ENCODE measurements around the gene DCAF8L2. TPM values are rescaled to one million over a fixed set of nuclear protein-coding genes. Genes with fewer than 3 reads are reported as not detected.

Gene DCAF8L2
- total RNA-seq, 1 donor from 2014 or later, result not detected

DNA sequence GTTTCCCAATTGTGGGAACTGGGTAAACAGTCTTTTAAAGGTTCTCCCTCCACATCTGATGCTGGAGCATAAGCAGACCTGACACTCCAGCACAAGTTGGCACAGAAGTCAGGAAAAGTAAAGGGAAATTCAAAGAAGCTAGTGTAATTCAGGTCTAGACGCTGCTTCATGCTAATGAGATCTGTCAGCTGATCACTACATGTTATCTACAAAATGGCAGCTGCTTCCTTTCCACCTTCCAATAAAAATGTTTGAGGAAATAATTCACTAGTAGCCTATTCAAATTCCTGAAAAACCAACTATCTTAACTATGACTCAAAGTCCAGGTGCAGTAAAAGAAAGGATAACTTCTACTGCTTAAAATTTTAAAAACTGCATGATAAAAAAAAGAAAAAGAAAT lies 29.3 kb downstream of the DCAF8L2 start:
- FAIRE-seq, result no peak
- peak; percentile 14 for DNase-seq (ENCODE audit: low read depth)
- Histone ChIP-seq H3K36me3 (ENCODE audit: insufficient read depth, low read length) (no peaks in the 10 kb centered on the region), H4K20me1 (ENCODE audit: insufficient read depth, low read length) (no peaks in the 10 kb centered on the region), H3K4me3 (ENCODE audit: insufficient read depth, low read depth, low read length) (no peak overlapping the region), H3K9me3 (ENCODE audit: insufficient read depth, low read depth, low read length) (no peaks in the 10 kb centered on the region), H3K4me1 (ENCODE audit: insufficient read depth, low read length) (no peaks in the 10 kb centered on the region), H3K27ac (ENCODE audit: low read depth, low read length) (no peak overlapping the region), H3K4me2 (ENCODE audit: low read length) (no peak overlapping the region), H3K27me3 (ENCODE audit: insufficient read depth, low read length) (no peaks in the 10 kb centered on the region), H2AFZ (ENCODE audit: low read depth, low read length) (no peak overlapping the region), H3K79me2 (ENCODE audit: insufficient read depth, low read length) (no peaks in the 10 kb centered on the region), H3K9ac (ENCODE audit: low read length) (no peak overlapping the region)
- TF ChIP-seq EZH2 (IDR thresholded peaks at IDR 0.05; ENCODE audit: insufficient read depth, low read length), result no peak
- TF ChIP-seq, protein P1, sequence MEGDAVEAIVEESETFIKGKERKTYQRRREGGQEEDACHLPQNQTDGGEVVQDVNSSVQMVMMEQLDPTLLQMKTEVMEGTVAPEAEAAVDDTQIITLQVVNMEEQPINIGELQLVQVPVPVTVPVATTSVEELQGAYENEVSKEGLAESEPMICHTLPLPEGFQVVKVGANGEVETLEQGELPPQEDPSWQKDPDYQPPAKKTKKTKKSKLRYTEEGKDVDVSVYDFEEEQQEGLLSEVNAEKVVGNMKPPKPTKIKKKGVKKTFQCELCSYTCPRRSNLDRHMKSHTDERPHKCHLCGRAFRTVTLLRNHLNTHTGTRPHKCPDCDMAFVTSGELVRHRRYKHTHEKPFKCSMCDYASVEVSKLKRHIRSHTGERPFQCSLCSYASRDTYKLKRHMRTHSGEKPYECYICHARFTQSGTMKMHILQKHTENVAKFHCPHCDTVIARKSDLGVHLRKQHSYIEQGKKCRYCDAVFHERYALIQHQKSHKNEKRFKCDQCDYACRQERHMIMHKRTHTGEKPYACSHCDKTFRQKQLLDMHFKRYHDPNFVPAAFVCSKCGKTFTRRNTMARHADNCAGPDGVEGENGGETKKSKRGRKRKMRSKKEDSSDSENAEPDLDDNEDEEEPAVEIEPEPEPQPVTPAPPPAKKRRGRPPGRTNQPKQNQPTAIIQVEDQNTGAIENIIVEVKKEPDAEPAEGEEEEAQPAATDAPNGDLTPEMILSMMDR (IDR thresholded peaks at IDR 0.05; ENCODE audit: insufficient read depth, low read depth, low read length), result no peak
- Mint-ChIP-seq H3K9me3 (ENCODE audit: unreplicated experiment) (no peaks in the 10 kb centered on the region), H3K36me3 (ENCODE audit: low read depth, unreplicated experiment) (no peaks in the 10 kb centered on the region), H3K4me3 (ENCODE audit: unreplicated experiment) (no peak overlapping the region), H3K4me1 (ENCODE audit: low read depth, unreplicated experiment) (no peaks in the 10 kb centered on the region), H3K27me3 (ENCODE audit: low read depth, unreplicated experiment) (no peaks in the 10 kb centered on the region), H3K27ac (ENCODE audit: unreplicated experiment) (no peak overlapping the region)

DNA sequence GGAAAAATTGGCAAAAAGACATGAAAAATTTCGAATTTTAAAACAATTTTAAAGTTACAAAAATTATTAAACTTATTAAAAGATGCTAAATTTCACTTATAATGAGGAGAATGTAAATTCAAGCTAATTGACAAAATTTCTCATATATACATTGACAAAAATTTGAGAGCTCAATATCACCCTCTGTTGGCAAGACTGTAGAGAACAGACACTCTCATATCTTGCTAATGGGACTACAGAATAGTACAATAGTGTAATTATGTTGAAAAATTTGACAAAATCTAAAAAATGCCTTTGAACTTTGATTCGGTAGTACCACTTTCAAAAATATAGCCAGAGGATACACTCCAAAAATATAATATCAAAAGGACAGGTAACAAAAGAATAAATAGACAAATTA lies 29.8 kb downstream of the DCAF8L2 start:
- H3K4me3 ChIP-seq (ENCODE audit: insufficient read depth, low read depth, low read length), result no peak overlapping the region
- H3K27ac Mint-ChIP-seq (ENCODE audit: unreplicated experiment), result no peak overlapping the region
- no peaks in the 10 kb centered on the region for H4K20me1 ChIP-seq (ENCODE audit: insufficient read depth, low read length)
- H3K27me3 Mint-ChIP-seq (ENCODE audit: low read depth, unreplicated experiment), result no peaks in the 10 kb centered on the region
- no peaks in the 10 kb centered on the region for H3K36me3 ChIP-seq (ENCODE audit: insufficient read depth, low read length)
- H2AFZ ChIP-seq (ENCODE audit: low read depth, low read length), result no peak overlapping the region
- H3K9me3 ChIP-seq (ENCODE audit: insufficient read depth, low read depth, low read length), result no peaks in the 10 kb centered on the region
- TF ChIP-seq, protein P1 (IDR thresholded peaks at IDR 0.05; ENCODE audit: insufficient read depth, low read depth, low read length), result peak; percentile 26
- TF ChIP-seq EZH2 (IDR thresholded peaks at IDR 0.05; ENCODE audit: insufficient read depth, low read length), result no peak
- no peaks in the 10 kb centered on the region for H3K36me3 Mint-ChIP-seq (ENCODE audit: low read depth, unreplicated experiment)
- H3K27me3 ChIP-seq (ENCODE audit: insufficient read depth, low read length), result no peaks in the 10 kb centered on the region
- H3K79me2 ChIP-seq (ENCODE audit: insufficient read depth, low read length), result no peaks in the 10 kb centered on the region
- H3K27ac ChIP-seq (ENCODE audit: low read depth, low read length), result no peak overlapping the region
- no peak for FAIRE-seq
- no peak overlapping the region for H3K9ac ChIP-seq (ENCODE audit: low read length)
- no peaks in the 10 kb centered on the region for H3K4me1 Mint-ChIP-seq (ENCODE audit: low read depth, unreplicated experiment)
- H3K4me1 ChIP-seq (ENCODE audit: insufficient read depth, low read length), result no peaks in the 10 kb centered on the region
- no peaks in the 10 kb centered on the region for H3K9me3 Mint-ChIP-seq (ENCODE audit: unreplicated experiment)
- H3K4me2 ChIP-seq (ENCODE audit: low read length), result no peak overlapping the region
- no peak overlapping the region for H3K4me3 Mint-ChIP-seq (ENCODE audit: unreplicated experiment)
- no peak for DNase-seq (ENCODE audit: low read depth)

GRCh38 chrX:27622883-27623282 lies 32.7 kb downstream of the DCAF8L2 start:
- no peaks in the 10 kb centered on the region for H3K36me3 Mint-ChIP-seq (ENCODE audit: low read depth, unreplicated experiment)
- TF ChIP-seq, protein P1 (IDR thresholded peaks at IDR 0.05; ENCODE audit: insufficient read depth, low read depth, low read length), result no peak
- no peak for TF ChIP-seq EZH2 (IDR thresholded peaks at IDR 0.05; ENCODE audit: insufficient read depth, low read length)

More at GRCh38 chrX:27622883-27623282, 32.7 kb downstream of the DCAF8L2 start:
- Histone ChIP-seq H3K9me3 (ENCODE audit: insufficient read depth, low read depth, low read length) (no peaks in the 10 kb centered on the region), H3K27me3 (ENCODE audit: insufficient read depth, low read length) (no peaks in the 10 kb centered on the region), H3K27ac (ENCODE audit: low read depth, low read length) (no peak overlapping the region), H4K20me1 (ENCODE audit: insufficient read depth, low read length) (no peaks in the 10 kb centered on the region), H3K4me1 (ENCODE audit: insufficient read depth, low read length) (no peaks in the 10 kb centered on the region), H3K4me3 (ENCODE audit: insufficient read depth, low read depth, low read length) (no peak overlapping the region), H3K79me2 (ENCODE audit: insufficient read depth, low read length) (no peaks in the 10 kb centered on the region), H2AFZ (ENCODE audit: low read depth, low read length) (no peak overlapping the region), H3K4me2 (ENCODE audit: low read length) (no peak overlapping the region), H3K36me3 (ENCODE audit: insufficient read depth, low read length) (no peaks in the 10 kb centered on the region), H3K9ac (ENCODE audit: low read length) (no peak overlapping the region)
- no peak overlapping the region for H3K4me3 Mint-ChIP-seq (ENCODE audit: unreplicated experiment)
- H3K27ac Mint-ChIP-seq (ENCODE audit: unreplicated experiment), result no peak overlapping the region
- no peaks in the 10 kb centered on the region for H3K9me3 Mint-ChIP-seq (ENCODE audit: unreplicated experiment)
- DNase-seq (ENCODE audit: low read depth), result no peak
- no peaks in the 10 kb centered on the region for H3K27me3 Mint-ChIP-seq (ENCODE audit: low read depth, unreplicated experiment)
- H3K4me1 Mint-ChIP-seq (ENCODE audit: low read depth, unreplicated experiment), result no peaks in the 10 kb centered on the region
- FAIRE-seq, result no peak
